ENCODE data around the gene VTI1A. TPM values are rescaled to one million over a fixed set of nuclear protein-coding genes. Genes with fewer than 3 reads are reported as not detected.

Gene VTI1A
- total and polyA plus RNA-seq, 2 of the 8 experiments (the other 6 are each of a cell fraction or from before 2014, with no cell fraction given) = 6.0 to 20.0 TPM

DNA sequence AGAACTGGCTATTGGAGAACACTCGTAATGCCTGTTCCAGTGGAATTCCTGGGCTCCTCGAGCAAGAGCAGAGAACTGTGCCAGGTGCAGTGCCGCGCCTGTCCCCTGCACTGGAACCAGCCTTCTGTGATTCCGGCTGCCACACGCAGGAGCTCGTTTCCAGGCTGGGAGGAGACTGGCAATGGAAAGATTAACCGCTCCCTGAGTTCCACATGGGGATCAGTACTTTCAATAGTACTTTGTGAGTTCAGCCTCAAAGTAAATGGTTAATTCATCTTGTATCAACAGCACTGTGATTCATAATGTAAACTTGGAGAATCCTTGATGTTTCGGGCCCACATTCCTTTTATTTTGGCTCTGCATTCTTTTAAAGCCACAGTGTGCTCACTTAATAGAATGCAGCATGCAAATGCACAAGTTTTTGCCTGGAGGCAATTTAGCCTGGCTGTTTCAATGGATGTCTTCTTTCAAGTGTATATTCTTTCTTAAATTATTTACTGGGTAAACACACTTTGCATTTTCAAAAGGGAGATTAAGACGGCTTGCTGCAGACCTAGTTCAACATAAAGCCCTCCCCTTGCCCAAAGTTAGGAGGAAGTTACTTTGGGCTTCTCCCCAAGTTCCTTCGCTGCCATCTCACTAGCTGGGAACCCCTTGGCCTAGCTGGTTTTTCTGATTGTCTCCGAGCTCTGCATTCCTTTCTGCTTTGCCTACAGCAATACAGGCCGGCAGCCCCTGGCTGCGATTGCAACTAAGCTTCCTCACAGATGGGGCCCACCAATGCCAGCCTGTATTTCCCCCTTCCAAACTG, 364.9 kb downstream of the VTI1A start (continued):
- TF ChIP-seq SRF (IDR thresholded peaks at IDR 0.05; ENCODE audit: low read depth, low read length) (no peak), BACH1 (IDR thresholded peaks at IDR 0.05; ENCODE audit: low read length) (no peak), NANOG (IDR thresholded peaks at IDR 0.05; ENCODE audit: insufficient read depth, low read depth, low read length, poor library complexity, severe bottlenecking) (peak; percentile 51), CHD1 (IDR thresholded peaks at IDR 0.05; ENCODE audit: low read depth, low read length) (no peak), GABPA (IDR thresholded peaks at IDR 0.05; ENCODE audit: borderline replicate concordance, insufficient read depth, low read length) (no peak), ASH2L (IDR thresholded peaks at IDR 0.05; ENCODE audit: low read length) (peak; percentile 40), CHD7 (IDR thresholded peaks at IDR 0.05; ENCODE audit: insufficient replicate concordance, low read length) (peak; percentile 68), TAF1 (IDR thresholded peaks at IDR 0.05; ENCODE audit: low read depth, low read length) (0 out of 2 replicates have a peak, but pooled peaks have one; percentile 28)
- TF ChIP-seq, protein P1, sequence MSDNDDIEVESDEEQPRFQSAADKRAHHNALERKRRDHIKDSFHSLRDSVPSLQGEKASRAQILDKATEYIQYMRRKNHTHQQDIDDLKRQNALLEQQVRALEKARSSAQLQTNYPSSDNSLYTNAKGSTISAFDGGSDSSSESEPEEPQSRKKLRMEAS (IDR thresholded peaks at IDR 0.05) = 0 out of 2 replicates have a peak, but pooled peaks have one; percentile 14
